ENCODE data around the gene ILKAP.

ILKAP gene

DNA sequence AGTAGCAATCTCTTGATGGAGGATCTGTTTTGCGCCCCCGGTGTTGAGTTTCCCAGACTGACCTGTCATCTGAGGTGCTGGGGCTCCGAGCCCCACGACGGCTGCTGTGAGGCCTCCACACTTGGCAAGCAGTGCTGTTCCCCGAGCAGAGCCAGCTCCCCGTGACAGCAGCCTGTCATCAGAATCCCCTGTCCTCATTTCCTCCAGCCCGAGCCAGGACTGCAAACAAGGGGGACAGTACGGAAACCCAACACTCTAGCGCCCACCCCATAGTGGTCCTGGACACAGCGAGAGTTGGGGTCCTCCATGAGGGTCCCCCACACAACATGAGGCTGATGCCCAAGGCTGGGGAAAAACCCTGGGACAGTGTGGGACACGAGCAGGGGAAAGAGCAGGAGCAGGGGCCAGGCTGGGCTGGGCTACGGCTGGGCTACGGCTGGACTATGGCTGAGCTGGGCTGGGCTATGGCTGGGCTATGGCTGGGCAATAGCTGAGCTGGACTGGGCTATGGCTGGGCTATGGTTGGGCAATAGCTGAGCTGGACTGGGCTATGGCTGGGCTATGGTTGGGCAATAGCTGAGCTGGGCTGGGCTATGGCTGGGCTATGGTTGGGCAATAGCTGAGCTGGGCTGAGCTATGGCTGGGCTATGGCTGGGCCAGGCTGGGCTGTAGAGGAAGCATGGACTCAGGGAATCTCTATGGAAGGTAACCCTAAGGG, 66.5 kb downstream of the ILKAP start:
- peak; percentile 55 for DNase-seq (ENCODE audit: extremely low read depth, low read depth)
- TF ChIP-seq, protein P1, sequence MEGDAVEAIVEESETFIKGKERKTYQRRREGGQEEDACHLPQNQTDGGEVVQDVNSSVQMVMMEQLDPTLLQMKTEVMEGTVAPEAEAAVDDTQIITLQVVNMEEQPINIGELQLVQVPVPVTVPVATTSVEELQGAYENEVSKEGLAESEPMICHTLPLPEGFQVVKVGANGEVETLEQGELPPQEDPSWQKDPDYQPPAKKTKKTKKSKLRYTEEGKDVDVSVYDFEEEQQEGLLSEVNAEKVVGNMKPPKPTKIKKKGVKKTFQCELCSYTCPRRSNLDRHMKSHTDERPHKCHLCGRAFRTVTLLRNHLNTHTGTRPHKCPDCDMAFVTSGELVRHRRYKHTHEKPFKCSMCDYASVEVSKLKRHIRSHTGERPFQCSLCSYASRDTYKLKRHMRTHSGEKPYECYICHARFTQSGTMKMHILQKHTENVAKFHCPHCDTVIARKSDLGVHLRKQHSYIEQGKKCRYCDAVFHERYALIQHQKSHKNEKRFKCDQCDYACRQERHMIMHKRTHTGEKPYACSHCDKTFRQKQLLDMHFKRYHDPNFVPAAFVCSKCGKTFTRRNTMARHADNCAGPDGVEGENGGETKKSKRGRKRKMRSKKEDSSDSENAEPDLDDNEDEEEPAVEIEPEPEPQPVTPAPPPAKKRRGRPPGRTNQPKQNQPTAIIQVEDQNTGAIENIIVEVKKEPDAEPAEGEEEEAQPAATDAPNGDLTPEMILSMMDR (IDR thresholded peaks at IDR 0.05; ENCODE audit: low read depth, low read length), result no peak

DNA sequence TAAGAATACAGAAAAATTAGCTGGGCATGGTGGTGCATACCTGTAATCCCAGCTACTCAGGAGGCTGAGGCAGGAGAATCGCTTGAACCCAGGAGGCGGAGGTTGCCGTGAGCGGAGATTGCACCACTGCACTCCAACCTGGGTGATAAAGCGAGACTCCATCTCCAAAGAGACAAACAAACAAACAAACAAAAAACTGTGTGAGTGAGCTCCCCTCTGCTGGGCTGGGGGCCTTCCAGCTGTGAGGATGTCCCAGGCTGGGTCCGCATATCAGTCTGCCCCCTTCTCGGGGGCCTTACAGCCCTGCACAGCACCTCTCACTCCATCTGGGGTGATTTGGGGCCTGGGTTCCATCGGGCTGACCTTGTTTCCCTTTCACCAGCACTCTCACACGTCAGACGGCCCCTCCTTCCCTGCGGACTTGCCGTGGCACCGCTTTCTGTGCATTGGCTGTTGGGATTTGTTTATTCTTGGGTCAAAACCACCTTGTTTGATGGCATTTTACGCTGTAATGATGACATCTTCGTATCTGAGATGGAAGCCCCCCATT, 67.8 kb downstream of the ILKAP start:
- TF ChIP-seq, protein P1 (IDR thresholded peaks at IDR 0.05; ENCODE audit: low read depth, low read length), result no peak

DNA sequence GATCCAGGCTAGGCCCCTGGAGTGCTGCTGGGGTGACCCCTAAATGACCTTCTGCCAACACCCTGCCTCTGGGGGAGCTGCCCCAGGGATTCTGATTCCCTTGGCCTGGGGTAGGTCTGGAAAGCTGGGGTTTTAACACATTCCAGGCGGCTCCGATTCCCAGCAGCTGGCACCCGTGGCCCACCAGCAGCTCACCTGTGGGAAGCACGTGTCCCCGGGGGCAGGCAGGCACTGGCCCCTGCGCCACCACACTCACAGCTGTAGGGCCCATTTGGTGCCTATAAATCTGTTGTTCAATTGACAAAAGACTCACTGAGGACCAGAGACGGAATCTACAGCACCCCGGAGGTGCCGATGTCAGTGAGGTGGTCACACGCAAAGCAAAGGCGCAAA, 69.1 kb downstream of the ILKAP start:
- TF ChIP-seq, protein P1 (IDR thresholded peaks at IDR 0.05; ENCODE audit: low read depth, low read length), result no peak
- no peak for DNase-seq (ENCODE audit: extremely low read depth, low read depth)

More for the DNA sequence above, 67.8 kb downstream of the ILKAP start:
- DNase-seq (ENCODE audit: extremely low read depth, low read depth), result no peak

DNA sequence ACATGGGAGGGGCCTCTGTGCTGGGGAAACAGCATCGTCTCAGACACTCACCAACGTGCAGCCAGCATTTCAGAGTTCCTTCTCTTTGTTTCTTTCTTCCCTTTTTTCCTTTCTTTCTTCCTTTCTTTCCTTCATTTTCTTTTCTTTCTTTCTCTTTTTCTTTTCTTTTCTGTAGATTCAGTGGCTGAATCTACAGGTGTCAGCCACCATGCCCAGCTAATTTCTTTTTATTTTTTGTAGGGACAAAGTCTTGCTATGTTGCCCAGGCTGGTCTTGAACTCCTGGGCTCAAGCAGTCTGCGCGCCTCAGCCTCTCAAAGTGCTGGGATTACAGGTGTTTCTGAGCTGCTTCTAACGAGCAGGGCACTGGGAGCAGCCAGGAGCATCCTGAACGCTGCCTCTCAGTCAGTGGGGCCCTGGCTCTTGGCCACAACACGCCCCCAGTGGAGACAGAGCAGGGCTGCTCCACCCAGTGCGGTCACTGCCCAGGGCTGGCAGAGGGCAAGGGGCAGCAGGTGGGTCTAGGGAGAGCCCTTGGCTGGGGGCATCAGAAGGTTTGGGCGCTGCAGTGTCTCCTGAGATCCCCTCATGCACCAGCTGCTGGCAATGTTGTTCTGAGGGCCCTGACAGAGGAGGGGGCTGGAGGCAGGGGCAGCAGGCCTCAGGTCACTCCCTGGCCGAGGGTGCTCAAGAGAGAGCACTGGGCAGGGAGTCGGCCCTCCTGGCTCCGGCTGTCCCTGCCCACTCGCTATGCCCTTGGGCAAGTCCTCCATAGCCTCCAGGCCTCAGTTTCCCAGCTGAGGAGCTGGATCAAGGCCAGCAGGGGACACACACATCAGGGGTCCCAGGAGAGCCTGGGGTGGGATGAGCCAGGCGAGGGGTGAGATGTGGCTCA, 69.7 kb downstream of the ILKAP start:
- no peak for DNase-seq (ENCODE audit: extremely low read depth, low read depth)
- TF ChIP-seq, protein P1 (IDR thresholded peaks at IDR 0.05; ENCODE audit: low read depth, low read length), result no peak

DNA sequence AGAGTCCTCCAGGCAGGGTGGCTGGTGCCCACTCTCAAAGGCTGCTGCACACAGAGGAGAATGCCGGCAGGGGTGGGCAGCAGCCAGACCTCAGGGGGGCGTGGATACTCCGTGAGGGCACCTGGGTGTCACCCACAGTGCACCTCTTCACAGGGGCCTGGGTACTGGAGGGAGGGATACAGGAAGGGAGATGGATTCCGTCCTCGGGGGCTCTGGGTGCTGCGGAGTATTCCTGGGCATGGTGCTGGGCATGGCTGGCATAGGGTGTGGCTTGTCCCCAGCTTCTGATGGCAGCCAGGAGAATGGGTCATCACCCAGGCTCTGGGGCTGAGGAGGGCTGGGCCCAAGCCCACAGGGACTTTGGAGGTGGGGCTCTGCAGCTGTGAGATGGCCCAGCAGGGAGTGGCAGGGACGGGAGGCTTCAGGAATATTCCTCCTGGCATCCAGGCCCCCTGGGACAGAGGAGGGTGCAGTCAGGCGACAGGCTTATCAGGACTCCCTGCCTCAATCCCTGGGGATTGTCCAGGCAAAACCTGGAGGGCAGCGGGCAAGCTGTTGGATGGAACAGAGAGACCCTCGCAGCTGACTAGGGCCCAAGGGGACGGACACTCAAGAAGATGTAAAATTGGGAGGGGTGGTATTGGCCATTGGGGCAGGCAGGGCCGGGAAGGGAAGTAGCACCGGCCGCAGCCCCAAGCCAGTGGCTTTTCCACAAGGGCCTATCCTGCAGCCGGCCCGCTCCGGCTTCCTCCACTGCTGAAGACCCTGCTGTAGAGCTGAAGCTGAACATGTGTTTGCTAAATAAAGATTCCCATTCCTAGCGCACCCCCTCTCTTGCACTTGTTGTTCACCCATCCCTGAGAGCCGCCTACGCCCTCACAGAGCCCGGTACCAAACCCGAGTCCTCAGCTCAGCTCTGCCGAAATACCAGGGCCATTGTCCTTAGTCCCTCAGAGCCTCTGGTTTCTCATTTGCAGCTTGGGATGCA, 70.7 kb downstream of the ILKAP start:
- DNase-seq (ENCODE audit: extremely low read depth, low read depth), result no peak
- TF ChIP-seq, protein P1 (IDR thresholded peaks at IDR 0.05; ENCODE audit: low read depth, low read length), result no peak

DNA sequence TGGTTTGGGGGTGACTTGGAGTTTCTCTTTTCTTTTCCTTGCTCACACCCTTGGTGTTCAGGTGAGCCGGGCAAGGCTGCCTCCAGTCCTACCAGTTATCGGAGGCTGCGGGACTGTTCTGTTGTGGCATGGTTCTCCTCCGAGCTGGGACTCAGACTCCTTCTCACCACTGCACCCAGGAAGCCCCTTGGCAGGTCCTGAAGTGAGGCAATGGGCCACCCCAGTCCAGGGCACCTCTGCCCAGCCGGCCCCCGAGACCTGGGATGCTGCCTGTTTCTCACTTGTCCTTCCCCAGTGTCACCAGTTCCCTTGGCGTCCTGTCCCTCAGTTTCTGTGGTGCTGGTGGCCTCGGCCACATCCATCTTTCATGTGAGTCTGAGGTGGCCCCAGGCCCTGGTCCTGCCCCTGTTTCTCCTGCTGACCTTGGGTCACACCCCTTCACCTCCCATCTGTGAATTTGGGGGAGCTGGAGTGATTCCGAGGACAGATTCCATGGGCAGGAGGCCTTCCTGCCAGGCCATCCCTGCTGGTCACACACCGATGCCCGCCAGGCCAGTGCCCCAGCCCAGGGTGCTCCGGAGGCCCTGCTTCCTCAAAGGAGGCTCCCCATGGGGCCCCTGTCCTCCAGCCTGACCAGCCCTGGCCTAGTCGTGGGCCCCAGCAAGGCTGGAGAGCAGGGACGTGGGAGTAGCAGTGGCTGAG, 71.6 kb downstream of the ILKAP start:
- TF ChIP-seq, protein P1 (IDR thresholded peaks at IDR 0.05; ENCODE audit: low read depth, low read length), result no peak
- no peak for DNase-seq (ENCODE audit: extremely low read depth, low read depth)
